ENCODE results near the gene WFDC10A.
A peak's percentile ranks its signal among the peaks of the same experiment; 100 is the strongest.
"Not testable (repeated sequence)": the region's sequence is repeated elsewhere in the genome, so short reads cannot be mapped to it uniquely, and the experiment has no call there.

Gene WFDC10A

GRCh38 chr20:45629496-45630100 lies at the start of gene WFDC10A:
WFDC10A (plus strand) TSS chr20:45629739; CDS start chr20:45629814, 75 bp downstream.
- H3K4me1 ChIP-seq (ENCODE audit: low read depth, poor library complexity, severe bottlenecking): no peaks in the 10 kb centered on the region
- H3K4me3 ChIP-seq (IDR thresholded peaks at IDR 0.05; ENCODE audit: insufficient read depth, low read depth, low read length): no peak within 1 kb of the TSS
- H3K79me2 ChIP-seq (ENCODE audit: insufficient read depth, low read depth): no peaks in the 10 kb centered on the region
- no peaks in the 10 kb centered on the region for H3K36me3 ChIP-seq (ENCODE audit: insufficient read depth)
- no peak within 1 kb of the TSS for H3K27ac ChIP-seq
- H3K4me2 ChIP-seq: no peak within 1 kb of the TSS
- no peaks in the 10 kb centered on the region for H3K27me3 ChIP-seq (ENCODE audit: insufficient read depth, low read depth)
- peak within 1 kb of the TSS; percentile 27; the same call in 1 of the 2 replicates for H2AFZ ChIP-seq (ENCODE audit: low read depth)
- TF ChIP-seq, protein P1, sequence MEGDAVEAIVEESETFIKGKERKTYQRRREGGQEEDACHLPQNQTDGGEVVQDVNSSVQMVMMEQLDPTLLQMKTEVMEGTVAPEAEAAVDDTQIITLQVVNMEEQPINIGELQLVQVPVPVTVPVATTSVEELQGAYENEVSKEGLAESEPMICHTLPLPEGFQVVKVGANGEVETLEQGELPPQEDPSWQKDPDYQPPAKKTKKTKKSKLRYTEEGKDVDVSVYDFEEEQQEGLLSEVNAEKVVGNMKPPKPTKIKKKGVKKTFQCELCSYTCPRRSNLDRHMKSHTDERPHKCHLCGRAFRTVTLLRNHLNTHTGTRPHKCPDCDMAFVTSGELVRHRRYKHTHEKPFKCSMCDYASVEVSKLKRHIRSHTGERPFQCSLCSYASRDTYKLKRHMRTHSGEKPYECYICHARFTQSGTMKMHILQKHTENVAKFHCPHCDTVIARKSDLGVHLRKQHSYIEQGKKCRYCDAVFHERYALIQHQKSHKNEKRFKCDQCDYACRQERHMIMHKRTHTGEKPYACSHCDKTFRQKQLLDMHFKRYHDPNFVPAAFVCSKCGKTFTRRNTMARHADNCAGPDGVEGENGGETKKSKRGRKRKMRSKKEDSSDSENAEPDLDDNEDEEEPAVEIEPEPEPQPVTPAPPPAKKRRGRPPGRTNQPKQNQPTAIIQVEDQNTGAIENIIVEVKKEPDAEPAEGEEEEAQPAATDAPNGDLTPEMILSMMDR (conservative IDR thresholded peaks at IDR 0.05; ENCODE audit: low read depth, low read length): peak; percentile 82
- no peaks in the 10 kb centered on the region for H4K20me1 ChIP-seq (ENCODE audit: insufficient read depth)
- no peak within 1 kb of the TSS for H3K9ac ChIP-seq

DNA sequence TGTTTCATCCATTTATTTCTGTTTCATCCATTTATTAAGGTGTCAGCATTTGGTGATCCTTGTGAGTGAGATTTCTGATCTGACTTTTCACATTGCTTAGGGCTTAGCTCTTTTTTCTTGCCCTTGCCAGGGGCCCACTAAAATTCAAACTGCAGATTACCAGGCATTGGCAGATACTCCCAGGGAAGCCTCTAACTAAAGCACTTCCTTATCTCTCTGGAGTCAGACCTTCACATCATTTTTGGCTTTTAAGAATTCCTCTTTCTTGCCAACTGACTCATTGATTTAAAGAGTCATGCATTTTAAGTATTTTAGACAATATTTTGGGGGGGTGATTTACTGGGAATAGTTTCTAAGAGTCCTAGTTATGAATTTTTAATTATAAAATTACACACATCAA lies 47.8 kb upstream of the WFDC10A start:
- no peak overlapping the region for H2AFZ ChIP-seq (ENCODE audit: low read depth)
- H3K27ac ChIP-seq: no peak overlapping the region
- no peaks in the 10 kb centered on the region for H3K4me1 ChIP-seq (ENCODE audit: low read depth, poor library complexity, severe bottlenecking)
- TF ChIP-seq, protein P1 (conservative IDR thresholded peaks at IDR 0.05; ENCODE audit: low read depth, low read length): no peak
- no peaks in the 10 kb centered on the region for H3K79me2 ChIP-seq (ENCODE audit: insufficient read depth, low read depth)
- no peaks in the 10 kb centered on the region for H3K36me3 ChIP-seq (ENCODE audit: insufficient read depth)
- H4K20me1 ChIP-seq (ENCODE audit: insufficient read depth): no peaks in the 10 kb centered on the region
- H3K27me3 ChIP-seq (ENCODE audit: insufficient read depth, low read depth): no peaks in the 10 kb centered on the region
- H3K9ac ChIP-seq: no peak overlapping the region
- no peak overlapping the region for H3K4me3 ChIP-seq (IDR thresholded peaks at IDR 0.05; ENCODE audit: insufficient read depth, low read depth, low read length)
- H3K4me2 ChIP-seq: no peak overlapping the region

DNA sequence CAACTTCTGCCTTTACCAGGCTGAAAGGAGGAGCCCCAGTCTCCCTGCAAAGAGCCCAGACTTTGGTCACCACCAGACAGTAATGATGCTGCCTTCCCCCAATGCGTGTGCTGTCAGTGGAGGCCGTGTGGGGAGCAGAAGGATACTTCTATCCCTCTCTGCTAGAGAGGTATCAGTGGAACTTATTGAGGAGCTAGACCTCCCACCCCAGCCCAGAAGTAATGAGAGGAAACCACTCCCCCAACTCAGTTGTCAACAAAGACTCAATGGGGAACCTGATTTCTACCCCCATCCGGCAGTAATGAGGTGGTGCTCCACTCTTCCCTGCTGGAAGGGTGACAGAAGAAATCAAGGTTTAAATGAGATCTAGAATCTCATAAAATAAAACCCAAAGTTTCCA lies 46.0 kb upstream of the WFDC10A start:
- Histone ChIP-seq H3K4me1 (ENCODE audit: low read depth, poor library complexity, severe bottlenecking) (no peaks in the 10 kb centered on the region), H3K36me3 (ENCODE audit: insufficient read depth) (no peaks in the 10 kb centered on the region), H2AFZ (ENCODE audit: low read depth) (no peak overlapping the region), H3K4me2 (no peak overlapping the region), H3K79me2 (ENCODE audit: insufficient read depth, low read depth) (no peaks in the 10 kb centered on the region), H3K27me3 (ENCODE audit: insufficient read depth, low read depth) (no peaks in the 10 kb centered on the region), H3K4me3 (IDR thresholded peaks at IDR 0.05; ENCODE audit: insufficient read depth, low read depth, low read length) (no peak overlapping the region), H4K20me1 (ENCODE audit: insufficient read depth) (no peaks in the 10 kb centered on the region), H3K27ac (no peak overlapping the region), H3K9ac (no peak overlapping the region)
- TF ChIP-seq, protein P1 (conservative IDR thresholded peaks at IDR 0.05; ENCODE audit: low read depth, low read length): no peak

DNA sequence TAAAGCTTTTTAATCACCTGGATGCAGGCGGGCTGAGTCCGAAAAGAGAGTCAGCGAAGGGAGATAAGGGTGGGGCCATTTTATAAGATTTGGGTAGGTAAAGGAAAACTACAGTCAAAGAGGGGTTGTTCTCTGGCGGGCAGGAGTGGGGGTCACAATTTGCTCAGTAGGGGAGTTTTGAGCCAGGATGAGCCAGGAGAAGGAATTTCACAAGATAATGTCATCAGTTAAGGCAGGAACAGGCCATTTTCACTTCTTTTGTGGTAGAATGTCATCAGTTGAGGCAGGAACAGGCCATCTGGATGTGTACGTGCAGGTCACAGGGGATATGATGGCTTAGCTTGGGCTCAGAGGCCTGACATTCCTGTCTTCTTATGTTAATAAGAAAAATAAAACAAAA lies 45.2 kb upstream of the WFDC10A start:
- H3K4me1 ChIP-seq (ENCODE audit: low read depth, poor library complexity, severe bottlenecking); H3K27me3 ChIP-seq (ENCODE audit: insufficient read depth, low read depth); H3K27ac ChIP-seq; H3K4me3 ChIP-seq (IDR thresholded peaks at IDR 0.05; ENCODE audit: insufficient read depth, low read depth, low read length); H4K20me1 ChIP-seq (ENCODE audit: insufficient read depth); H3K4me2 ChIP-seq; H2AFZ ChIP-seq (ENCODE audit: low read depth); H3K9ac ChIP-seq; H3K36me3 ChIP-seq (ENCODE audit: insufficient read depth); H3K79me2 ChIP-seq (ENCODE audit: insufficient read depth, low read depth): not testable (repeated sequence)

GRCh38 chr20:45585986-45586385 lies 43.6 kb upstream of the WFDC10A start:
- not testable (repeated sequence) for H3K79me2 ChIP-seq (ENCODE audit: insufficient read depth, low read depth); H4K20me1 ChIP-seq (ENCODE audit: insufficient read depth); H3K27me3 ChIP-seq (ENCODE audit: insufficient read depth, low read depth); H3K4me2 ChIP-seq; H3K4me1 ChIP-seq (ENCODE audit: low read depth, poor library complexity, severe bottlenecking); H2AFZ ChIP-seq (ENCODE audit: low read depth); H3K27ac ChIP-seq; H3K9ac ChIP-seq; H3K4me3 ChIP-seq (IDR thresholded peaks at IDR 0.05; ENCODE audit: insufficient read depth, low read depth, low read length); H3K36me3 ChIP-seq (ENCODE audit: insufficient read depth)
